Epithelial cell of esophagus (primary cell): Measurements from ENCODE around the gene BRWD1.

ENCODE experiments used
- DNase-seq: peaks from one replicate; pipeline ENCODE4 v3.0.0; 2010; ENCODE audit warnings: low read depth
- H3K4me3 ChIP-seq: 2 replicates; pipeline ENCODE4 v1.5.1; 2011; ENCODE audit warnings: mild to moderate bottlenecking, low read length, control low read depth
- CTCF ChIP-seq: IDR thresholded peaks from 2 replicates; pipeline ENCODE4 v1.5.1; 2011; ENCODE audit warnings: low read depth, mild to moderate bottlenecking, low read length, control low read depth, inconsistent platforms; ENCODE audit not compliant: insufficient read depth; ENCODE audit errors: missing control alignments

The BRWD1 gene

GRCh38 chr21:39296891-39297290 is 16.5 kb downstream of the BRWD1 start:
- DNase-seq = no peak
- H3K4me3 ChIP-seq = no peak overlapping the region
- TF ChIP-seq CTCF = no peak

DNA sequence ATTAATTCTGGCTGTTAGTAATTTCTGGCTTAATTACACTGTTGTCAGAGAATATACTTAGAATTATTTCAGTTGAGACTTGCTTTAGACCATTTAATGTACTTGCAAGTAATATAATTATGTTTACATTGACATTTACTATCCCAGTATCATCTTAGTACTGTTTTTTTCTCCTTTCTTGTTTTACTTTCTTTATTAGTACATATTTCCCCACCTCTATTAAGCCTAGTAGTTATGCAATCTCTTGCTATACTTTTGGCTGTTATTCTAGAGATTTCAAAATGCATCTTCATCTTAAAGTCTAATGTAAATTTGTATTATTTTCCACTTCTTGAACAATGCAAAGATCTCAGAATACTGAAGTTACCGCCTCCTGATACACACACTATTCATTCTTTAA is 24.4 kb downstream of the BRWD1 start:
- no peak for DNase-seq
- H3K4me3 ChIP-seq = no peak overlapping the region
- no peak for TF ChIP-seq CTCF

DNA sequence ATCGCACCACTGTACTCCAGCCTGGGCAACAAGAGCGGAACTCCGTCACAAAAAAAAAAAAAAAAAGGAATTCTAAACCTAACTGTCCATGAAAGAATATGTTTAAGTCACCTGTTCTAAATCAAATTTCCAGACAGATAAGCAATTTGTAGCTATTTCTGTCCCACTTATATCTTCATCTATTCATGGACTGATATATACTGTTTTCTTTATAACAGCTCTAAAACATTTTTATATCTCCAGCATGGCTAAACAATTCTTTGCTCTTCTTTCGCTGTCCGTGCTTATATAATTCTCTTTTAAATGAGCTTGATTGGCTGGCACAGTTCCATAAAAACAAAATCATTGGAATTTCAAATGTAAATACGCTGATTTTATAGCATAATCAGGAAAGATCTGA is 30.5 kb downstream of the BRWD1 start:
- TF ChIP-seq CTCF = no peak
- no peak overlapping the region for H3K4me3 ChIP-seq
- no peak for DNase-seq

GRCh38 chr21:39281853-39282252 is 31.6 kb downstream of the BRWD1 start:
- TF ChIP-seq CTCF = no peak
- DNase-seq = no peak
- no peak overlapping the region for H3K4me3 ChIP-seq

DNA sequence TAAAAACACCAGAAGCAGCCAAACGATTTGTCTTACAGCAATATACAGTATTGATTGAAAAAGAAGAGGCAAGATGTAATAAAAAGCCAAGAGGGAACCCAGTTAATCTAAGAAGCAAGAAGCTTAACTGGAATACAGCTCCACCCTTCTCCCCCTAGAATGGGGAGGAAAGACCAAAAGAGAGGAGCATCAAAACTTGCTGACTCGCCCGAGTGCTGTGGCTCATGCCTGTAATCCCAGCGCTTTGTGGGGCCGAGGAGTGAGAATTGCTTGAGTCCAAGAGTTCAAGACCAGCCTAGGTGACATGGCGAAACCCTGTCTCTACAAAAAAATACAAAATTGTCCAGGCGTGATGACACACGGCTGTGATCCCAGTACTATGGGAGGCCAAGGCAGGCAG is 32.2 kb downstream of the BRWD1 start:
- no peak overlapping the region for H3K4me3 ChIP-seq
- no peak for TF ChIP-seq CTCF
- DNase-seq = no peak

- no peak for DNase-seq
- no peak overlapping the region for H3K4me3 ChIP-seq
- TF ChIP-seq CTCF = no peak
Measured at GRCh38 chr21:39269620-39270019, 43.8 kb downstream of the BRWD1 start.

GRCh38 chr21:39265603-39266002 is 47.8 kb downstream of the BRWD1 start:
- no peak overlapping the region for H3K4me3 ChIP-seq
- no peak for TF ChIP-seq CTCF
- DNase-seq = no peak
